IPS-18a (cell line): ENCODE results near the gene LINGO3.

Source experiments
- H3K27ac ChIP-seq: one replicate; pipeline ENCODE4 v1.5.1; 2013; ENCODE audit warnings: low read length
- H3K27me3 ChIP-seq: one replicate; pipeline ENCODE4 v1.6.1; 2013; ENCODE audit warnings: mild to moderate bottlenecking, low read length; ENCODE audit not compliant: control insufficient read depth, insufficient read depth
- H3K36me3 ChIP-seq: one replicate; pipeline ENCODE4 v1.6.1; 2013; ENCODE audit warnings: low read depth, low read length; ENCODE audit not compliant: control insufficient read depth
- H3K4me1 ChIP-seq: one replicate; pipeline ENCODE4 v1.6.1; 2013; ENCODE audit warnings: low read depth, low read length; ENCODE audit not compliant: control insufficient read depth
- H3K4me3 ChIP-seq: one replicate; pipeline ENCODE4 v1.5.1; 2013; ENCODE audit warnings: low read length
- H3K9ac ChIP-seq: one replicate; pipeline ENCODE4 v1.6.1; 2013; ENCODE audit warnings: mild to moderate bottlenecking, low read length, moderate library complexity
- H3K9me3 ChIP-seq: one replicate; pipeline ENCODE4 v1.6.1; 2013; ENCODE audit warnings: low read depth, low read length; ENCODE audit not compliant: control insufficient read depth

Gene LINGO3

DNA sequence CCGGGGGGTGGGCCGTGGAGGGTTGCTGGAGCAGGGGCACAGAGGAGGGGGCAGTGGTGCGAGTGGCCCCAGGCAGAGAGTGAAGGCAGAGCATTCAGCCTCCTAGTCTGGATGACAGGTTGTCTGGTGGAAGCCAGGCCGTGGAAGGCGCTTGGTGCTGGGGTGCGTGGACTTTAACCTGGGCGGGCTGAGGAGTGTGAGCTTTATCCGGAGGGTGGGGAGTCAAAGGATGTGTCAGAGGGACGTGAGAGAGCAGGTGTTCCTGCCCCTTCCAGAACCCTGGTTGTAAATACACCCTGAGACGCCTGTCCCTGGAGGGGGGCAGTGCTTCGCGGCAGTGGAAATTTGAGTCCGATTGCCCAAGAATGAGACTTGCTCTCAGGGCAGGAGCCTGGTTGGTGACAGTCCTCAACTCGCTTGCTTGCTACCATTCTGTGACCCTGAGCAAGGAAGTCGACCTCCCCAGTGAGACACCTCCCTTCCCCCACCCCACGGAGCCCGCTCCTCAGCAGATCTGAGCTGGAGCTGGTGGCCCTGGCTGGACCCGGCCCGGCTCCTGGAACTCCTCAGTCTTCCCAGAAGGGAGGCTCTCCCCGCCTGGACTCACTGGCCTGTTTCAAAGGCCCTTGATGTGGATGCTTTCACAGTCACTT is 22.8 kb upstream of the LINGO3 start:
- Histone ChIP-seq H3K27me3 (no peaks in the 10 kb centered on the region), H3K27ac (no peak overlapping the region), H3K9me3 (no peaks in the 10 kb centered on the region), H3K4me1 (peaks cover 21% of the 10 kb centered on the region), H3K4me3 (no peak overlapping the region), H3K9ac (no peak overlapping the region), H3K36me3 (no peaks in the 10 kb centered on the region)

DNA sequence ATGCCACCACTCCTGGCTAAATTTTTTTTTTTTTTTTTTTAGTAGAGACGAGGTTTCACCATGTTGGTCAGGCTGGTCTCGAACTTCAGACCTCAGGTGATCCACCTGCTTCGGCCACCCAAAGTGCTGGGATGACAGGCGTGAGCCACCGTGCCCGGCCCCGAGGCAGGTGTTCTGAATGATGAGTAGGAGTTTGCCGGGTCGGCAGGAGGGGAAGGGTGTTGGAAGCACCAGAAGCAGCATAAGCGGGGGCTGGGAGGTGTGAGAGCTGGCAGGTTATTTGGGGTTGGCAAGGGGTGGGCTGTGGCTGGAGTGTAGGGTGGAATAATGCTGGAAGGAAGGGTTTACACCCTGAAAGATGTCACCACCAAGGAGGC is 22.3 kb upstream of the LINGO3 start:
- H3K36me3 ChIP-seq = no peaks in the 10 kb centered on the region
- H3K27me3 ChIP-seq = no peaks in the 10 kb centered on the region
- no peaks in the 10 kb centered on the region for H3K9me3 ChIP-seq
- no peak overlapping the region for H3K9ac ChIP-seq
- H3K4me1 ChIP-seq = peaks cover 21% of the 10 kb centered on the region
- no peak overlapping the region for H3K27ac ChIP-seq
- no peak overlapping the region for H3K4me3 ChIP-seq

- Histone ChIP-seq H3K4me3 (peak overlapping the region; percentile 94), H3K36me3 (no peaks in the 10 kb centered on the region), H3K9ac (peak overlapping the region; percentile 82), H3K27ac (peak overlapping the region; percentile 24), H3K9me3 (no peaks in the 10 kb centered on the region), H3K27me3 (no peaks in the 10 kb centered on the region), H3K4me1 (peaks cover 21% of the 10 kb centered on the region)
Observed at GRCh38 chr19:2329501-2329916, 21.6 kb upstream of the LINGO3 start.

DNA sequence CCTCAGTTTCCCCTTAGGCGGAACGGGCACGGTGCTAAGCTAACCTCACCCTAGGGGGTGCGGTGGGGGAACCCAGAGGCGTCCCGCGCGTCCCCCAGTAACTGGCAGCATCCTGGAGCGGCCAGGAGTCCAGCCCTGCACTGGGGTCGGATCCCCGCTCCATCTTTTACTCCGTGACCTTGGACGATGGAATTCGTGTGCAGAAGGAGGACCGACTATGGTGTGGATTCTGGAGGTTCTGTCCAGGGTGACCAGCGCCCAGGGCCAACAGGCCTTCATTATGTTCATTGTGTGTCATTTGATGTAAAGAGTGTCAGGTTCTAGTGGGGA is 21.2 kb upstream of the LINGO3 start:
- peak overlapping the region; percentile 94 for H3K4me3 ChIP-seq
- H3K9ac ChIP-seq = peak overlapping the region; percentile 82
- H3K36me3 ChIP-seq = no peaks in the 10 kb centered on the region
- no peaks in the 10 kb centered on the region for H3K27me3 ChIP-seq
- H3K9me3 ChIP-seq = no peaks in the 10 kb centered on the region
- H3K4me1 ChIP-seq = peaks cover 21% of the 10 kb centered on the region
- H3K27ac ChIP-seq = peak overlapping the region; percentile 24

GRCh38 chr19:2328401-2329148 is 20.6 kb upstream of the LINGO3 start, which contains the start of the genes LSM7 and SPPL2B:
Gene LSM7 (minus strand): TSS chr19:2328586. CDS start chr19:2328566, 20 bp downstream.
Gene SPPL2B (plus strand): TSS chr19:2328684. CDS start chr19:2328710, 26 bp downstream.
- H3K9me3 ChIP-seq = no peaks in the 10 kb centered on the region
- no peaks in the 10 kb centered on the region for H3K27me3 ChIP-seq
- H3K27ac ChIP-seq = peak within 1 kb of the TSS; percentile 75
- H3K4me3 ChIP-seq = peak within 1 kb of the TSS; percentile 94
- no peaks in the 10 kb centered on the region for H3K36me3 ChIP-seq
- peak within 1 kb of the TSS; percentile 82 for H3K9ac ChIP-seq
- H3K4me1 ChIP-seq = peaks cover 21% of the 10 kb centered on the region

GRCh38 chr19:2327773-2328400 is 19.9 kb upstream of the LINGO3 start:
- peak overlapping the region; percentile 75 for H3K27ac ChIP-seq
- H3K27me3 ChIP-seq = no peaks in the 10 kb centered on the region
- H3K4me1 ChIP-seq = peaks cover 21% of the 10 kb centered on the region
- no peaks in the 10 kb centered on the region for H3K9me3 ChIP-seq
- H3K9ac ChIP-seq = peak overlapping the region; percentile 82
- peak overlapping the region; percentile 94 for H3K4me3 ChIP-seq
- peaks cover 5% of the 10 kb centered on the region for H3K36me3 ChIP-seq

- Histone ChIP-seq H3K27ac (no peak overlapping the region), H3K4me3 (no peak overlapping the region), H3K9ac (no peak overlapping the region)
Observed at GRCh38 chr19:2326699-2327360, 18.9 kb upstream of the LINGO3 start.

GRCh38 chr19:2325281-2326046 is 17.5 kb upstream of the LINGO3 start:
- Histone ChIP-seq H3K4me1 (peaks cover 10% of the 10 kb centered on the region), H3K36me3 (peaks cover 5% of the 10 kb centered on the region), H3K4me3 (no peak overlapping the region), H3K9ac (no peak overlapping the region), H3K9me3 (no peaks in the 10 kb centered on the region), H3K27ac (no peak overlapping the region), H3K27me3 (no peaks in the 10 kb centered on the region)

More at GRCh38 chr19:2326699-2327360, 18.9 kb upstream of the LINGO3 start:
- Histone ChIP-seq H3K4me1 (peaks cover 21% of the 10 kb centered on the region), H3K36me3 (peaks cover 5% of the 10 kb centered on the region), H3K27me3 (no peaks in the 10 kb centered on the region), H3K9me3 (no peaks in the 10 kb centered on the region)

DNA sequence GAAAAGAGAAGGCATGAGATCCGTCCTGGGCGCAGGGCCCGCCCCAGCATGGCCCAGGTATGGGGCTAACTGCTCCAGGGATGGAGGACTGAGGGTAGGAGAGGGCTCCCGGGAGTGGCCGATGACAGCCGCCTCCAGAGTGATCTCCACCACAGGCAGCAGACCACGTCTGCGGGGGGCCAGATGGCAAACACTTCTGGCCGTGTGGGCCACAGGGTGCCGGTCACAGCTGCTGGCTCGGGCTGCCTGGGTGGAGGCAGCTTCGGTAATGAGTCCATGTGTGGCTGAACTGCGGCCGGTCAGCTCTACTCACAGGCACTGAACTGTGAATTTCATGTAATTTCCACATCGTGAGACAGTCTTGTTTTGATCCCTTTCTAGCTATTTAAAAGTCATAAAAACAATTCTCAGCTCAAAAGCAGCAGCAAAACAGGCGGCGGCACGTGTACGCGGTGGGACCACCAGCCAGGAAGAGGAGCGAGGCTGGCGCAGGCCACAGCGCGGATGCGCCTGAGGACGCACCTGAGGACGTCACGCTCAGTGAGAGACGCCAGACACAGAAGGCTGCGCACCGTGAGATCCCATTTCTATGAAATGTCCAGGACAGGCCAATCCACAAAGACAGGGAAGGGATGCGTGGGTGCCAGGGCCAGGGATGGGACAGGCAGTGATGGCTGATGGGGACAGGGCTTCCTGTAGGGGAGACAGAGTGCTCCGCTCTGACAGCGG is 16.4 kb upstream of the LINGO3 start:
- H3K4me3 ChIP-seq = no peak overlapping the region
- H3K36me3 ChIP-seq = peaks cover 5% of the 10 kb centered on the region
- no peak overlapping the region for H3K27ac ChIP-seq
- H3K9ac ChIP-seq = no peak overlapping the region
- no peaks in the 10 kb centered on the region for H3K27me3 ChIP-seq
- H3K9me3 ChIP-seq = no peaks in the 10 kb centered on the region
- peaks cover 3% of the 10 kb centered on the region for H3K4me1 ChIP-seq

DNA sequence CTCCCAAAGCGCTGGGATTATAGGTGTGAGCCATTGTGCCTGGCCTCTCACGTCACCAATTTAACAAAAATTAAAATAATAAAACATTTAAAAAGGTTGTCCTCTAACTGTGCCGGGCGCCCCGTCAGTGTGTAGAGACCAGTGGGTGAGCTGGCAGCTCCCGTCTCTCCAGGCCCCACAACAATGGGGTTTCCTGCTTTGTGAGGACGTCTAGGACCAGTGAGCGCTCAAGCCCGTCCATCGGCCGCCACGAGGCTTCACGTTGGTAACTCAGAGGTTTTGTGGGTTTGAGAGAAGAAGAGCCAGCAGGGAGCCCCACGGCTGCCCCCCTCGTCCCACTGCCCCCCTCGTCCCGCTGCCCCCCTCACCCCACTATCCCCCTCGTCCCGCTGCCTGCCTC is 15.8 kb upstream of the LINGO3 start:
- Histone ChIP-seq H3K9ac (no peak overlapping the region), H3K27ac (no peak overlapping the region), H3K4me1 (no peaks in the 10 kb centered on the region), H3K27me3 (no peaks in the 10 kb centered on the region), H3K9me3 (no peaks in the 10 kb centered on the region), H3K4me3 (no peak overlapping the region), H3K36me3 (peaks cover 5% of the 10 kb centered on the region)
